ENCODE results near the gene TNS3. TPM values are rescaled to one million over a fixed set of nuclear protein-coding genes. Genes with fewer than 3 reads are reported as not detected.

Gene TNS3
- total RNA-seq = 41.2 and 57.0 TPM in 2 replicates

- Histone ChIP-seq H3K4me3 (ENCODE audit: low read depth, low read length) (peak within 1 kb of the TSS; percentile 82), H3K27me3 (ENCODE audit: control insufficient read depth, insufficient read depth, low read length) (no peaks in the 10 kb centered on the region), H3K36me3 (ENCODE audit: control insufficient read depth, insufficient read depth, low read length) (no peaks in the 10 kb centered on the region)
- no peak for TF ChIP-seq CTCF (IDR thresholded peaks at IDR 0.05; ENCODE audit: insufficient read depth, low read length, poor library complexity, severe bottlenecking)
- no peak for DNase-seq (ENCODE audit: low read depth)
These were observed at the start of gene TNS3 for GRCh38 chr7:47581804-47582763. TSS of gene TNS3 (minus strand) at chr7:47582111. CDS start at chr7:47439636, 142,475 bp downstream.

GRCh38 chr7:47631711-47632110 is 49.8 kb upstream of the TNS3 start:
- Histone ChIP-seq H3K36me3 (ENCODE audit: control insufficient read depth, insufficient read depth, low read length) (no peaks in the 10 kb centered on the region), H3K4me3 (ENCODE audit: low read depth, low read length) (no peak overlapping the region), H3K27me3 (ENCODE audit: control insufficient read depth, insufficient read depth, low read length) (no peaks in the 10 kb centered on the region)
- no peak for TF ChIP-seq CTCF (IDR thresholded peaks at IDR 0.05; ENCODE audit: insufficient read depth, low read length, poor library complexity, severe bottlenecking)
- DNase-seq (ENCODE audit: low read depth) = no peak

- Histone ChIP-seq H3K36me3 (ENCODE audit: control insufficient read depth, insufficient read depth, low read length) (no peaks in the 10 kb centered on the region), H3K27me3 (ENCODE audit: control insufficient read depth, insufficient read depth, low read length) (no peaks in the 10 kb centered on the region), H3K4me3 (ENCODE audit: low read depth, low read length) (no peak overlapping the region)
- no peak for TF ChIP-seq CTCF (IDR thresholded peaks at IDR 0.05; ENCODE audit: insufficient read depth, low read length, poor library complexity, severe bottlenecking)
- no peak for DNase-seq (ENCODE audit: low read depth)
These were observed 45.8 kb upstream of the TNS3 start for GRCh38 chr7:47627580-47628283.

- Histone ChIP-seq H3K4me3 (ENCODE audit: low read depth, low read length) (no peak overlapping the region), H3K27me3 (ENCODE audit: control insufficient read depth, insufficient read depth, low read length) (no peaks in the 10 kb centered on the region), H3K36me3 (ENCODE audit: control insufficient read depth, insufficient read depth, low read length) (no peaks in the 10 kb centered on the region)
- TF ChIP-seq CTCF (IDR thresholded peaks at IDR 0.05; ENCODE audit: insufficient read depth, low read length, poor library complexity, severe bottlenecking) = no peak
- DNase-seq (ENCODE audit: low read depth) = no peak
These were observed 44.2 kb upstream of the TNS3 start for GRCh38 chr7:47625861-47626715.

- no peak for DNase-seq (ENCODE audit: low read depth)
- TF ChIP-seq CTCF (IDR thresholded peaks at IDR 0.05; ENCODE audit: insufficient read depth, low read length, poor library complexity, severe bottlenecking) = no peak
- Histone ChIP-seq H3K27me3 (ENCODE audit: control insufficient read depth, insufficient read depth, low read length) (no peaks in the 10 kb centered on the region), H3K4me3 (ENCODE audit: low read depth, low read length) (no peak overlapping the region), H3K36me3 (ENCODE audit: control insufficient read depth, insufficient read depth, low read length) (no peaks in the 10 kb centered on the region)
These were observed 42.8 kb upstream of the TNS3 start for GRCh38 chr7:47624689-47625088.
